NCI-H1105 (cell line): ENCODE measurements around the gene ARGLU1.
"Not testable (repeated sequence)": the region's sequence is repeated elsewhere in the genome, so short reads cannot be mapped to it uniquely, and the experiment has no call there.

Source experiments
- DNase-seq: peaks from one replicate; lab custom pipeline; 2025; lab: John Stamatoyannopoulos, UW

The ARGLU1 gene, protein sequence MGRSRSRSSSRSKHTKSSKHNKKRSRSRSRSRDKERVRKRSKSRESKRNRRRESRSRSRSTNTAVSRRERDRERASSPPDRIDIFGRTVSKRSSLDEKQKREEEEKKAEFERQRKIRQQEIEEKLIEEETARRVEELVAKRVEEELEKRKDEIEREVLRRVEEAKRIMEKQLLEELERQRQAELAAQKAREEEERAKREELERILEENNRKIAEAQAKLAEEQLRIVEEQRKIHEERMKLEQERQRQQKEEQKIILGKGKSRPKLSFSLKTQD

DNA sequence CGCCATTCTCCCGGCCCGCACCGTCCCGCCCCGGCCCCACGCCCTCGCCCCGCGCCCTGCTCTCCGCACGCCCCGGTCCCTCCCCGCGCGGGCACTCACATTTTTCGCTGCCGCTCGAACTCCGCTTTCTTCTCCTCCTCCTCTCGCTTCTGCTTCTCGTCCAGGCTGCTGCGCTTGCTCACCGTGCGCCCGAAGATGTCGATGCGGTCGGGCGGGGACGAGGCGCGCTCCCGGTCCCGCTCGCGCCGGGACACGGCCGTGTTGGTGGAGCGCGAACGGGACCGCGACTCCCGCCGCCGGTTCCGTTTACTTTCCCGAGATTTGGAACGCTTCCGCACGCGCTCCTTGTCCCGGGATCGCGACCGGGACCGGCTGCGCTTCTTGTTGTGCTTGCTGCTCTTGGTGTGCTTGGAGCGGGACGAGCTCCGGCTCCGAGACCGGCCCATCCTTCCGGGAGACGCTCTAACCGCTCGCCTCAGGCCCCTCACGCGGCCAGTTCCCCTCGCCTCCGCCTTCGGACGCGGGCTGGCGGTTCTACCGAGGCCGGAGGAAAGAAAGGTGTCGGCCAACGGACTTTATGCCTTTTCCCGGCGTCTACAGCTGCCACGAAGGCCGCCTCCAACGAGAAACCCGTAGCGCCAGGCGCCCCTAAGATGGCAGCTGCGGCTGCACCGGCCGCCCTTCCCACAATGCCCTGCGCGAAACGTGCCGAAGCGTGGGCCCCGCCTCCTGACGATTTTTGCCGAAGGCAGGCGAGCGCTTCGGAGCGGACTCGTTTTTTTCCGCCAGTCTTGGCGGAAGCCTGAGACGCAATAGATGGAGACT lies at the start of gene ARGLU1:
Gene ARGLU1, minus strand, starts transcription at position 664 of the 825 bp plus-strand sequence. Its CDS starts 218 bp downstream, at position 446.
- DNase-seq: peak; percentile 99

DNA sequence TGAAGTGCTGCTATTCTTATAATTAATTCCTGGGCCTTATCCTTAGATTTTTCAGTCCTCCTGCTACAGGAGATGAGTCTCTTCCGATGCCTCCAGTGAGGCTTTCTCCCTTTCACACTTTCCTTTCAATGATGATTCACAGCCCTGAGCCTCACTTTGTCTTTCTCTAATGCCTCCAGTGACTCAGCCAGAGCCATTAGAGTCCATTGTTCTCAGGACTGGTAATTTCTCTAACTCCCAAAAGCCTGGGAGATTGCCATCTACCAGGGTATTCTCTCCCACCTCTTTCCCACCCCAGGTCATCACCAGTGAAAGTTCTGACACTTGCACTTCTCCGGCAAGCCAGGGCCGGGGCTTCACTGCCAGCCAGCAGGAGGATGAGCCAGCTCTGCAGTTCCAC lies 49.6 kb upstream of the ARGLU1 start:
- DNase-seq: no peak

DNA sequence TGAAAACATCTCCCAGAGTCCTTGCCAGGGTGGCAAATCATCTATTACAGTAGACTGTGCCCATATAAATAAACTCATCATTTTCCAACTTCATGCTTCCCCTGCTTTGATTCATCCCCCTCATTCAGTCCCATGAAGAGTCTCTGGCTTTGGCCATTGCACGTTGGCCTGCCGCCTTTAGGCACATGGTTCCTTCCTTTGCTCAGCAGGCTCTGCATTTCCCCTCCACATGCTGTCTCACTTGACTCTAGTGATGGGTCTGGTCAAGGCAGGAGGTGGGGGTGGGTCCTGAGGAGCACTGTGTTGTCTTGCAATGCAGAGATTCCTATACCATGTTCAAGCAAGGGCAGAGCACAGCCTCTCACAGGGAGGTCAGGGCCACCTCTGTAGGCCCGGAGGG lies 48.8 kb upstream of the ARGLU1 start:
- DNase-seq: no peak

DNA sequence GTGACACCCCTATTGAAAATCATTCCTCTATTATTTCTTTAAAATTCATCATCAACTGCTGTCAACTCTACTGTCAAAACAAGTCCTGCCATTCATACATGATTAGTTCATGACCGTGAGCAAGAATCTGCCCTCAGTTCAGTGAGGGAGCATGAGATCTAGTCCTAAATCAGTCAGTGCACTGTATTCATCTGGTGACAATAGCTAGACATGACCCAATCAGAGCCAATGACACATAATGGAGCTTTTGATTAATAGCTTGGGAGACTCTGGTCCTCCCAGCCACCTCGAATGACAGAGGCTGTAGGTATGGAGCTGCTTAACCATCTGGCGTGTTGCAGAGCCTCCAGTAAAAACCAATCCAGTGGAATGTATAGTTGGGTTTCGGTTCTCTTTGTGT lies 46.9 kb upstream of the ARGLU1 start:
- DNase-seq: no peak

DNA sequence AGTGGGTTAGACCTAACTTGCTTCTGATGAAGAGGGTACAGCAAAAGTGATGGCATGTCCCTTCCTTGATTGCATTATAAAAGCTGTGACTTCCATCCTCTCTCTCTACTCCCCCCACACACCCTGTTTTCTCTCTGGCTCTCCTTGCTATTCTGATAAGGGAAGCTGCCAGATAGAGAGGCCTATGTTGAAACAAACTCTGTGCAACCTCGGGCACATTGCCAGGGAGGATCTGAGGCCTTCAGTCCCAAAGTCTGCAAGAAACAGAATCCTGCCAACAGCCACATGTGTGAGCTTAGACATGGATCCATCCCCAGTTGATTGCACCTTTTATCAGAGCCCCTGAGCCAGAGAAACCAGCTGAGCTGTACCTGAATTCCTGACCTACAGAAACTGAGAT lies 44.8 kb upstream of the ARGLU1 start:
- no peak for DNase-seq

DNA sequence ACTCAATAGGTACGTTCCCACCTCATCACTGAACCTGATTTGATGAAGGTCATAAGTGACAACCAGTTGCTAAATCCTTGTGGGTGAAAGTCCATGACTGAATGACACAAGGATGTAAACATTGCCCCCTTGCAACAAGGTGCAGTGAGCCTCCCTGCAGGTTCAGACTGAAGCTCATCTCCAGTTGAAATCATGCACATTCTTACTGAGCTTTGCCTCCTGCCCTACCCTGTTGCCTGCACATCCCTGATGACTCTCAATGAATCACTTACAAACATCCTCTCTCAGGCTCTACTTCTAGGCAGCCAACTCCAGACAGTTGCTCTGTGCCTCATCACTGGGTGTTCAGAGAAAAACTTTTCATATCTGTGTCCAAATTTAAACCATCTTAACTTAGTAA lies 42.5 kb upstream of the ARGLU1 start:
- DNase-seq: no peak

DNA sequence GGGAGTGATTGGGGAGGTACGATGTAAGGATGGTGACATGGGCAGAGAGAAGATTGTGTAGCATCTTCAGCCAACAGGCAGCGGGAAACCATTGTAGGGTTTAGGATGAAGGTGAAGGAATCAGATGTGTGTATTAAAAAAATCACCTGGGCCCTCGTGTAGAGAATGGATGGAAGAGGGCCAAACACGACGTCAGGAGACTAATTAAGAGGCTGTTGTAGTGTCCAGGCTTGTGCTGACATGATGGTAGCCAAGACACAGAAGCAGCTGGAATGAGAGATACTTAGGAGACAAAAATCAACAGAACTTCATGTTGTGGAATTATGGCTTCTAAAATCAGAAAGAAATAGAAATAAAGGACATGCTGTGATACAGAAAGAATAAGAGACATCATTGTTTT lies 41.2 kb upstream of the ARGLU1 start:
- peak; percentile 75 for DNase-seq

DNA sequence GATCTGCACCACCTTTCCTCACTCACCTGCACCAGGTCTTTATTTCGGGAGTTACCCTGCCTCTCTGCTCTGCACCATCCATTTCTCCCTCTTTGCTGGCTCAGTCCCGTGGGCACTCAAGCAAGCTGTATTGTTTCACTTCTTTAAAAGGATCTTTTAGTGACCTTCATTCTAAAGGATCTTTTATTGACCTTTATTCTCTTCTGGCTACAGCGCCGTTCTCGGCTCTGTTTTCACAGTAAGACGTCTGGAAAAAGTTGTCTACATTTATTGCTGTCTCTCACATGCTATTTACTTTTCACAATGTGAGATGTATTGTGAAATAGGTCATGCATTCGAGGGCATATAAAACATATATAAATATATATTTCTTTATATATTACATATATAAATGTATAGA lies 35.6 kb upstream of the ARGLU1 start:
- no peak for DNase-seq

DNA sequence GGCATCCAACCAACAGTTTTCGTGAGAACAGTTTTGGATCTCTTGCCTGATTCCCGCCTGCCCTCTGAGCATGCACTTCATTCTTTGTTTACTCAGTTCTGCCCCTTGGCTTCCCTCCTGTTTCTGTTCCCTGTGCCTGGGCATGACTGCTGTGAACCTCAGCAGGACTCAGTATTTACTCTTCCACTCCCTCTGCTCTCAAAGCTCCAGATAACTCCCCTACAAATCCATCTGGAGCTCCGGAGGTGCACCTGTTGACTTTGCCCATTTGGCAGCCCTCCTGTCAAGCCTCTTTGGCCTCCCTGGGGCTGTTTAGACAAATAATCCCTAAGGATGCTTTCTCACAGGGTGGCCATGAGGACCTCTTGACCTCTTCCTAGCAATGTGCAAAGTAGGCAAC lies 34.2 kb upstream of the ARGLU1 start:
- peak; percentile 14 for DNase-seq

DNA sequence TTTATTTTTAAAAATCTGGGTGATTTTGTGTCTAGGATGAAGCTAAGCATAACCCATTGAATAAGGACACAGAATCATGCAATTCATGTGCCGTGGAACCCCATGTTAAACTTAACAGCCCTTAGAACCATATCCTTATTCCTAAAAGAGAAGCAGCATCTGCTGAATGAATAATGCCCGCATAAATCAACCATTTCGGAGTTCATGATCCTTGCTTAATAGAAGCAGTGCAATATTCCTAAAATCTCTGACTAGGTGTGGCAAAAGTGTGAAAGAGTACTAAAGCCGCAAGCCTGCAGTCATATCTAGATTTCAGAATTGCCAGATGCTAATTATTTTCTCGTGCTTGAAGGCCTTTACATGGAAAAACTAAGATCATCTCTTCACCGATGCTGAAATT lies 33.6 kb upstream of the ARGLU1 start:
- no peak for DNase-seq

DNA sequence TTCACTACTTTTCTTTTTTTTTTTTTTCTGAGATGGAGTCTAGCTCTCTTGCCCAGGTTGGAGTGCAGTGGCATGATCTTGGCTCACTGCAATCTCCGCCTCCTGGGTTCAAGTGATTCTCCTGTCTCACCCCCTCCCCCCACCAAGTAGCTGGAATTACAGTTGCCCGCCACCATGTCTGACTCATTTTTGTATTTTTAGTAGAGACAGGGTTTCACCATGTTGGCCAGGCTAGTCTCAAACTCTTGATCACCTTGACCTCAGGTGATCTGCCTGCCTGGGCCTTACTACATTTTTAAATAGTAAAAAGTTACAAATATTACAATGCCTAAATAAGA lies 32.8 kb upstream of the ARGLU1 start:
- not testable (repeated sequence) for DNase-seq

DNA sequence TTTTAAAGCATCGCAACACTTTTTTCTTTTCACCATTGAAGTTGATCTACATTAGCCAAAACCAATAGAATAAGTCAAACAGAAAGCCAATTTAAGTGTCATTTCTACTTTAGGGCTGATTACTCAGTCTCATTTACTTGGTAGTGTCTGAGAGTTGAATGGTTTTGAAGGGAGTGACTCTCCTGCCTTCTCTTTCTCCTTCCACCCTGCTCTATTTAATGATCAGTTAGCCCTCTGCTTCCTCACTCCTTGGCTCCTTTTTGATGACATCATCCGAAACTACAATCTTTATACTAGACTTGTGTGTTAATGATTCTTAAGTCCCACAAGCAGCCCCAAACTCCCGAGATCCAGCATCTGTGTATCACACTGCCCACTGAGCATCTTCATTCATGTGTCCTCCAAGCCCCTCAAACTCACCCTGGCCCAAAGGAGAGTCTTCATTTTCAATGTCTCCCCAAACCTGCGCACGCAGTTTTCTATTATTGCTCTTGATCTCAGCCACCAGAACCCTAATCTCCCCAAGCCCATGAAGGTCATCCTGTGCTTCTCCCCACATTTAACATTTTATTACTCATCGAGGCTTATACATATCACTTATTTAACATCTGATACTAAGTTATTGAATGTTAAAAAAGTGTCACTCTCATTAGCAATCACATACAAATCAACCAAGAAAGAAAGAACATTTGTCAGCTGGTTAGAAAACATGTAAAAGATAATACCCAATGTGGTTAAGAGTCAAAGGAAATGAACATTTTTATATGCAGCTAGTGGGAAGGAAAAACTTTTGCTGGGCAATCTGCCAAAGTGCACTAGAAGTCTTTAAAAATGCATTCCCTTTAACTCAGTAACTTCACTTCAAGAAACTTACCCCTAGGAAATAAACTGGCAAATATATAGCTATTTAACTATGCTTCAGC lies 32.2 kb upstream of the ARGLU1 start:
- DNase-seq: no peak

DNA sequence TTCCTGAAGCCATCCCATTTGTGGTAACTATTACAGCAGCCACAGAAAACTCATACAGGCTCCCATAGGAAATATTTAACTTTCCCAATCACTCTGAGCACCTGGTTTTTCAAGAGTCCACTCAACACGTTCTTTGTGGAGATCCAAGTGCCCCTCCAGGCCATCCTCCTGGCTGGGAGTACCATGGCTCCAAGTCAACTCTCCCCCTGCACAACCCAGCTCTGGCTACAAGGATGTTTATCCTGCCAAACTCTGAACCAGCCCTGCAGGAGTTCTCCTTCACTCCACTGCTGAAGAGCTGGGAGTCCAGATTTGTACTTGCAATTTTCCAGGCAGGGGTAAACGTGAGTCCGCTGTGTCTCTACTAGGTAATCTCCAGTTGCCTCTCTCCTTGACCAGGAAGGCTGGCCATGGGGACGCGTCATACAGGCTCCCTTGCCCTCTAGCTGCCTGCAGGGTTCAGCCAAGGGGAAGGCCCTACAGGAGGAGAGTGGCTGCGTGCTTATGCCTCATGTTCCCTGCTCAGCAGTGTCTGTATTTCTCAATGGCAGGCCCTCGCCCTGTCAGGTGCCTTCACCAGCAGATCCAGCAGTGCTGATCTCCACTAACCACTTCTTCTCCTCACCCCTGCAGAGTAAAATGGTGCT lies 29.9 kb upstream of the ARGLU1 start:
- no peak for DNase-seq

DNA sequence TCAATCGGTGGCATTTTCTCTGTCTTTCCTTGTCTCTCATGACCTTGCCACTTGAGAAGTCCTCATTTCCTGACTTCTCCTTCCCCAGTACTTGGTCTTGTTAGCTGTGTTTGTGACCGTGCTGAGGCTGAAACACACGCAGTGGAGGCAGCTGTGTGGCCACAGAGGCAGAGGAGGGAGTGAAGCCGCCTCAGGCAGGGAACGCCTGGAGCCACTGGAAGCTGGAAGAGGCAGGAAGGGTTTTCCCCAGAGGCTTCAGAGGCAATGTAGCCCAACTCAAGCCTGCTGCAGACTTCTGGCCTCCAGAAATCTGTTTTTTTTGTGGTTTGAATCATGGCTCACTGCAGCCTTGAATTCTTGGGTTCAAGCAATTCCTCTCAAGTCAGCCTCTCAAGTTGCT lies 29.2 kb upstream of the ARGLU1 start:
- DNase-seq: no peak

DNA sequence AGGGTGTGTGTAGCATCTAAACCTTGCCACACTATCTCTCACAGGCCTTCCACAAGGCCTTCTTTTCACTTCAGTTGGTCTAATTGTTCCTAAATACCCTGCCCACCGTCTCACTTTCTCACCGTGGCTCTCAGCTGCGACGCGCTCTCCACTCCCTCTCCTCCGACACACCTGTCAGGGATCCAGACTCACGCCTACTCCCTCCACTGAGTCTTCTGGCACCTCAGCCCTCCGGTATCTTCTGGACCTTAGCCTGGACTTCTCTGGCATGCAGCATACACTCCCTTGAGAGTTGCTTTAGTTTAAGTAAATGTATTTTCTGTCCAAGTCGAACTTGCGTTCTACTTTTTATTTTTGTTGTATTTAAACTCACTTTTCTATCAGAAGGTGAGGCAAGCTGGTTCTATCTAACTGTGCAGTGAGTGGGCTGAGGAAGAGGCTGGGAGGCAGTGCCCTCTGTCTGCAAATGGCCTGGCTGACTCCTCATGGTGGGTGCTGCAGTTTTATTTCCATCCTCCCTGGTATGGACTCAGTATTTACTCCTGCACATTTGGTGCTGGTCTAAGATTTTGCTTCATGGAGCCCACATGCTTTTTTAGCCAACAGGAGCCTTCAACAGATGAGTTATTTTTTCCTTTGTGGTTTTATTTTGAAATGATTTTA lies 28.5 kb upstream of the ARGLU1 start:
- DNase-seq: no peak

DNA sequence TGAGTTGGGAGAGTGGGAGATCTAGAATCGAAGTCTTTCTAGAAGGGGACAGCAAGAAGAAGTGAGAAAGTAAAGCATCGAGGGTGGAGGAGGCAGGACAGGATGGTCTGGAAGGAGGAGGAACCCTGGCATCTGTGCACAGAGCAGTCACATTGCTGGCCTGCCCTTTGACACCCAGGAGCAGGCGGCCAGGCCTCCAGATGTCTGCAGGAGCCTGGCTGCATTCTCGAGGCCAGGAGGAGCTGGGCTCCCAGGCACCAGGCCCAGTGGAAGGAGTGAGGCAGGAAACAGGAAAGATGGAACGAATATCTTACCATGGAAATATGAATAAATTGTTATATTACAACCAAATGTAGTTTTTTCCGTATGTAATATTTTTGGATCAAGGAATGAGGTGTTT lies 27.7 kb upstream of the ARGLU1 start:
- no peak for DNase-seq

DNA sequence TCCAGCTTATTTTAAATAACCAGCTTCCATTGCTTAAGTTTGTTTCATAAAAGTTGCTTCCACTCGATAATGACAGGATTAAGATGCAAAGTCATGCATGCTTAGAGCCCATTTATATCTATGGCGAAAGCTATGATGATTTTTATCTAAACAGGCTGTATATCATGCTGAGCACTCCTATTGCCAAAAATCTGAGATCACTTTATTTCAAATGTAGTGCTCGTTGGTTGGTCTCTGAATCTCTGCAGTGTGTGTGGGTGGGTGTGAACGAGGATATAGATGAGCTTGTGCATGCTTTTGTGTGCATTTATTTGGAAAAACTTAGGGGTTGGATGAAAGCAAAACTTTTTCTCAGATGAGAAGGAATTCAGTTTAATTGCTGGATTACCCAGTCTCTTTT lies 27.0 kb upstream of the ARGLU1 start:
- no peak for DNase-seq

DNA sequence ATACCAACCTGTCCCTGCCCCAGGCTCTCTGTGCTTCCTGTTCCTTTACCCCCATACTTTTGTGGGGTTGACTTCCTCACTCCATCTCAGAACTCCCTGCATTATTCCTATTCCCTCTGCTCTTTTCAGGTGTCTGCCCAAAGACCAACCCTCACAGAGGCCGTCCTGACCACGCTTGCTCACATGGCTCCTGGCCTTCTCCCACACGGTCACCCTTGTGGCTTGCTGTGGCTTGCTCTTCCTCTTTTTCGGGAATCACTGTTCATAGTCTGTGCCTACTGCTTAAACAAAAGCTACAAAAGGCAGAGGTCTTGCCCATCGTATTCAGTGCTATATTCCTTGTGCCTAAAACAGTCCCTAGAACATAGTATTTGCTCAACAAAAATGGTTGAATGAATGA lies 25.2 kb upstream of the ARGLU1 start:
- DNase-seq: no peak

DNA sequence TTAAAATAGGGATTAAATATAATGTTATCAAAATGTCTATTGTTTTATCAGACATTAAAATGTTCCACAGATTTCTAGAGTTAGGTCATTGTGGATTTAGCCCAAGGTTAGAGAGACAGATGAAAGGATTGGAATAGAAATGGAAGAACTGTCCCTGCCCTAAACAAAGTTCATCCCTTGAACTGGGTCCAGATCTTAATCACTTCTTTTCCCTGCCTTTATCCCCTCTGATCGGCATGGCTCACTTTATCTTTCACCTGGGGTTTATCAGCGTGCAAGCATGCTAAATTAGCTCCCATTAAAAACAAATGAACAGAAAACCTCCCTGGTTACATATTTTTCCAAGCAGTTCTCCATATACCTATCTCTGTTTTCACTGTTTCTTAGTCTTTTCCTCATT lies 23.4 kb upstream of the ARGLU1 start:
- no peak for DNase-seq

DNA sequence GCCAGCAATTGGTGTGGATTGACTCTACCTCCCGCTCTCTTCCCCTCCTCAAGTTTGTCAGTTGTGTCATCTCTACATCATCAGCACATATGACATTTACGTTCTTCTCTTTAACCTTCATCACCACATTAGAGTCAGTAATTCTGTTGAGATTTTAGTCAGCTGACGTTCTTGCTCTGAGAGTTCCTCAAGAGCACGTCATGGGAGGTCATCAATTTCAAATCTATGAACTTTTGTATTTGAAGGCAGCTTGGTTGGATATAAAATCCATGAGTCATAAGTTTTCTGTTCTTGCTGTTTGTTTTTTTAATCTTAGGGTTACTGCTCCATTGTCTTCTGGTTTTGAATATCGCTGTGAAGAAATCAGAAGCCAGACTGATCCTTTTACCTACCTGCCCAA lies 21.8 kb upstream of the ARGLU1 start:
- no peak for DNase-seq

DNA sequence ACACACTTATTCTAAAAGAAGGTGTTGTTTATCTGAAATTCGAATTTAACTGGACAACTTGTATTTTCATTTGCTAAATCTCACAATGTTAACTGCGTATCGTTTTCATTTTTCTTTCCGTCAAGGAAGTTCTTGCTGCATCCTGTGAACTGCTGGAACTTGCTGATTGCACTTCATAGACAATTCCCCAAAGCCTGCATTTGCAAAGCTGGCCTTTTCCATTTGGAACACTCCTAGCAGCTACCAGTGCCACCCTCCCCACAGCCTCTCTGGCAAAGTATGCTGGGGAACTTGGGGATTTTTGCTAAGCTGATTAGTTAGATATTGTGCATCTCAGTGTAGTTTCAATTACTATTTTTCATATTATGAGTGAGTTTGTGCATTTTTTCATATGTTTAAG lies 20.4 kb upstream of the ARGLU1 start:
- DNase-seq: no peak

DNA sequence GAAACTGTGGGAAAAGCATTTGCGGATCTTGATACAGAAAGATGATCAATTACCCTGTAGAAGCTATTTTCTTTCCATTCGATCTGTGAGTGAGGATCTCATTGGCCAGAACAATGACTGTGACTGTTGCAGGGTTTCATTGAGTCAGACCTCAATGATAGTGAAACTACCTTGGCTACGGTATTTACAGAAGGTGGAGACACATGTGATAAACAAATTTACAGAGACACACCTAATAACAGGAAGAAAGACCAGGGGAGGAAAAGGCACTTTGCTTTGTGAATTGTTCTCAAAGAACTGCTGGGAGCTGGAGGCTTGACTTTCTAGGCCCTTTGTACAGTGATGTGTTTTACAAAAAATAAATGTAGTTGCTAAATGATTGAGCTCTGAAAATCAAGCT lies 19.9 kb upstream of the ARGLU1 start:
- DNase-seq: no peak
